HG02973 (cell line): Measurements from ENCODE around the gene COX6A2.

Experiments used
- ATAC-seq: cut with Tn5 transposase; IDR thresholded peaks from one replicate; pipeline ENCODE4 v1.9.1; 2021; ENCODE audit warnings: moderate library complexity; ENCODE audit not compliant: unreplicated experiment

Gene COX6A2

DNA sequence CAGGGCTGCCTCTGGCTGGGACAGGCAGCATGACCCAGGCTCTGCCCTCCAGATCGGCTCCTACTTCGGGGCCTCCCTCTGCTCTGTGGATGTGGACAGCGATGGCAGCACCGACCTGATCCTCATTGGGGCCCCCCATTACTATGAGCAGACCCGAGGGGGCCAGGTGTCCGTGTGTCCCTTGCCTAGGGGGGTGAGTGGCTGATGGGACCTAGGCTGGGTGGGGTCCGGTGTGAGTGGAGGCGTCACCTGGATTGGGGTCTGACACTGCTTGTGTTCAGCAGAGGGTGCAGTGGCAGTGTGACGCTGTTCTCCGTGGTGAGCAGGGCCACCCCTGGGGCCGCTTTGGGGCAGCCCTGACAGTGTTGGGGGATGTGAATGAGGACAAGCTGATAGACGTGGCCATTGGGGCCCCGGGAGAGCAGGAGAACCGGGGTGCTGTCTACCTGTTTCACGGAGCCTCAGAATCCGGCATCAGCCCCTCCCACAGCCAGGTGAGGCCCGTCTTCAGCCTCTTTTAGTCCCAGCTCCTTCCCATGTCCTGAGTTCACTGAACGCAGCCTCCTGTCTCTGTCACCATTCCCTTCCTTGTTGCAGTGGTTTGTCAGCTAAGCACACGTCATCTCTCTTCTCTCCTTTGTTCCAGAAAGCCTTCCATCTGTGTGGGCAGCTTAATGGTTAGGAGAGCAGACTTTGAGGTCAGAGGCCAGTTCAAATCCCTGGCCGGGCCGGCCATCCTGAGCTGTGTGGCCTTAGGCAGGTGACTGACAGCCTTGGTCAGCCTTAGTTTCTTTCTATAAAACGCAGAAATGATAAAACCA is 16.9 kb downstream of the COX6A2 start:
- ATAC-seq, result no peak

GRCh38 chr16:31410082-31410481 is 18.1 kb downstream of the COX6A2 start:
- ATAC-seq, result no peak

GRCh38 chr16:31409433-31409832 is 18.7 kb downstream of the COX6A2 start:
- ATAC-seq, result no peak

DNA sequence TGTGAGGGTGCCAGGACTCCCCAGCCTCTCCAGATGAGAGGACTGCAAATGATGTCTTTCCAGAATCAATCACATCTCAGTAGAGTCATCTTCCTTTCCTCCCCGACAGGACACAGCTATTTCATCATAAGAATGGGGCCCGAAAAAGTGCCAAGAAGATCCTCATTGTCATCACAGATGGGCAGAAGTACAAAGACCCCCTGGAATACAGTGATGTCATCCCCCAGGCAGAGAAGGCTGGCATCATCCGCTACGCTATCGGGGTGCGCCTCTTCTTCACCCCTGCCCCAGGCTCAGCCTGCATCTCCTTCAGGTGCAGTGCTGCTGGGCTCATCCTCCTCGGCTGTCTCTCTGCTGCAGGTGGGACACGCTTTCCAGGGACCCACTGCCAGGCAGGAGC is 20.8 kb downstream of the COX6A2 start:
- no peak for ATAC-seq

GRCh38 chr16:31404353-31405064 is 23.7 kb downstream of the COX6A2 start:
- no peak for ATAC-seq

- ATAC-seq, result no peak
Observed at GRCh38 chr16:31403590-31404352, 24.4 kb downstream of the COX6A2 start.

GRCh38 chr16:31402687-31403086 is 25.5 kb downstream of the COX6A2 start:
- ATAC-seq, result no peak

- no peak for ATAC-seq
Observed at GRCh38 chr16:31401436-31401835, 26.7 kb downstream of the COX6A2 start.

GRCh38 chr16:31400191-31400590 is 28.0 kb downstream of the COX6A2 start:
- ATAC-seq, result no peak

- no peak for ATAC-seq
Observed at GRCh38 chr16:31397701-31398100, 30.5 kb downstream of the COX6A2 start.

GRCh38 chr16:31397096-31397660 is 31.0 kb downstream of the COX6A2 start:
- ATAC-seq, result no peak

- ATAC-seq, result no peak
Observed at GRCh38 chr16:31395647-31396046, 32.5 kb downstream of the COX6A2 start.

- ATAC-seq, result no peak
Observed at GRCh38 chr16:31393056-31393455, 35.1 kb downstream of the COX6A2 start, which contains the start of gene ITGAD. Gene ITGAD (plus strand): TSS chr16:31393335. CDS start chr16:31393361, 26 bp downstream.

- no peak for ATAC-seq
Observed at GRCh38 chr16:31390504-31391041, 37.6 kb downstream of the COX6A2 start.

GRCh38 chr16:31388535-31388934 is 39.6 kb downstream of the COX6A2 start:
- no peak for ATAC-seq

DNA sequence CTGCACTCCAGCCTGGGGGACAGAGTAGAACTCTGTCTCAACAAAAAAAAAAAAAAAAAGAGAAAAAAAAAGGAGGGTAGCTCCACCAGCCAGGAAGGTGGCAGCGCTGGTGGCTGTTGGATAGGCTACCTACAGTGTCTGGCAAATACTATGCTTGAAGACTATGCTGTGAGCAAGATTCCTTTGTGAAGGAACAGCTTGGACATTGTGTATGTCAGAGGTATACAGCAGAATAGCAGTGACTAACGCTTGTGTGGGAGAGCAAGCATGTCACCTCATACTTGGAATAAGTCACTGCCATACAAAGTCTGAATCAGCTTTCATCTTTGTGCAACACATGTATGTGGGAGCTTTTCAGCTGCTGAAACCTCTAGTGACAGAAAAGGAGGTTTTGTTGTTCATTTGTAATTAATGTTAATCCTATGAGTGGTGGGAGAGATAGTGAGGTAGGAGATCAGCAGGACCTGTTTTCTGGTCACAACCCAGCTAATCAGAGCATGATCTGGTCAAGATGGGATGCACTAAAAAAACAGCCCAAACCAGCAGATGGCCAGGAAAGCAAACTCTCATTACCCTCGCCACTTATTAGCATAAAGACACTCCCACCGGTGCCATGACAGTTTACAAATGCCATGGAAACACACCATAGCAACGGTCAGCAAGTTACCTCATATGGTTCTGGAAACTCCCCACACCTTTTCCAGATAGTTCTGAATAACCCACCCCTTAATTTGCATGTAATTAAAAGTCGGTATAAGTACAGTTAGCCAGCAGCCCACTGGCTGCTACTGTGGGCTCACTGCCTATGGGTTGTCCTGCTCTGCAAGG is 41.8 kb downstream of the COX6A2 start:
- ATAC-seq, result peak; percentile 62

DNA sequence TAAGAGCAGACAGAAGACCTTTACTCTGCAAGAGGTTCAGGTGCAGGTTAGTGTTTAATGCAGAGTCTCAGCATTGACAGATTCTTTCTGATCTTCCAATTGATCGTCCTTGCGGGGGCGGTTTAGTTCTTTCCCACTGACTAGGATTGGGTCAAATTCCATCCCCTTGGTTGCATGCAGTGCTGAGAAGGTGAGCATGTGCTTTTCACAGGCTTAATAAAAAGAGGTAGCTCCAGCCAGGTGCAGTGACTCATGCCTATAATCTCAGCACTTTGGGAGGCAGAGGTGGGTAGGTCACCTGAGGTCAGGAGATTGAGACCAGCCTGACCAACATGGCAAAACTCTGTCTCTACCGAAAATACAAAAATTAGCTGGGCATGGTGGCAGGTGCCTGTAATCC is 42.5 kb downstream of the COX6A2 start:
- ATAC-seq, result no peak

- ATAC-seq, result peak; percentile 50
Observed at GRCh38 chr16:31382485-31383161, 45.5 kb downstream of the COX6A2 start.

DNA sequence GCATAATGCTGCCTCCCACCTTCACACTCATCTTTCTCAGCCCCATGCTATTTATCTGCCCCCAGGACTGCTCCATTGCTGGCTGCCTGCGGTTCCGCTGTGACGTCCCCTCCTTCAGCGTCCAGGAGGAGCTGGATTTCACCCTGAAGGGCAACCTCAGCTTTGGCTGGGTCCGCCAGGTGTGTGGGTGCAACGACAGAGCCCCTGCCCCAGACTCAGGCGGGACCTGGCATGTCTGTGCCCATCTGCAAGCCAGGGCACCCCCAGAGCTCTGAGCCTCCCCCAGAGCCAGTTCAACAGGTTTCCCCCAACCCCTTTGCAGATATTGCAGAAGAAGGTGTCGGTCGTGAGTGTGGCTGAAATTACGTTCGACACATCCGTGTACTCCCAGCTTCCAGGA is 48.0 kb downstream of the COX6A2 start:
- ATAC-seq, result no peak
